GM19043 (cell line): ENCODE measurements around the gene INHBA.

Experiments
- ATAC-seq: cut with Tn5 transposase; IDR thresholded peaks from one replicate; pipeline ENCODE4 v1.9.1; 2021; ENCODE audit warnings: low read depth; ENCODE audit not compliant: unreplicated experiment

INHBA gene

GRCh38 chr7:41702635-41703371, at the start of gene INHBA:
TSS of gene INHBA (minus strand) at chr7:41703090. CDS start at chr7:41700374, 2,716 bp downstream.
- no peak for ATAC-seq

- ATAC-seq: no peak
Measured at GRCh38 chr7:41752615-41753014, 49.7 kb upstream of the INHBA start.

DNA sequence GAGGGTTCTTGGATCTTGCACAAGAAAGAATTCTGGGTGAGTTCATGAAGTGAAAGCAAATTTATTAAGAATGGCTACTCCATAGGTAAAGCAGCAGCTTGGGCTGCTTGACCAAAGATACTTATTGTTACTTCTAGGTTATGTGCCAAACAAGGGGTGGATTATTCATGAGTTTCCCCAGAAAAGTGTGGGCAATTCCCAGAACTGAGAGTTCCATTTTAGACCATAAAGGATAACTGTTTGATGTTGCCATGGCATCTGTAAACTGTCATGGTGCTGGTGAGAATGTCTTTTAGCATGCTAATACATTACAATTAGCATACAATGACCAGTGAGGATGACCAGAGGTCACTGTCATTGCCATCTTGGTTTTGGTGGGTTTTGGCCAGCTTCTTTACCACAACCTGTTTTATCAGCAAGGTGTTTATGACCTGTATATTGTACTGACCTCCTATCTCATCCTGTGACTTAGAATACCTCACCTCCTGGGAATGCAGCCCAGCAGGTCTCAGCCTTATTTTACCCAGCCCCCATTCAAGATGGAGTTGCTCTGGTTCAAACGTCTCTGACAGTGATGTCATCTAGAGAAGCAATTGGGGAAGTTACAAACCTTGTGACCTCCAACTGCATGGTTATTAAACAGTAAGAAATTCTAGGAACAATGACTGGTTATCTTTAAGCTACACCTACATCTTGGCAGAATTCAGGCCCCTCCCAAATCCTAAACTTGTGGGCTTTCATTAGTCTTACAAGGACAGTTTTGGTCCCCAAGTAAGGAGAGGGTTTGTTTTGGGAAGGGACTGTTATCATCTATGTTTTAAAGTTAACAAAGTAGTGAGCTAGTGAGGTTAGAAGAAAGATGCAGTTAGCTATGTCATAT, 48.0 kb upstream of the INHBA start:
- no peak for ATAC-seq

GRCh38 chr7:41747961-41748360, 45.1 kb upstream of the INHBA start:
- no peak for ATAC-seq

DNA sequence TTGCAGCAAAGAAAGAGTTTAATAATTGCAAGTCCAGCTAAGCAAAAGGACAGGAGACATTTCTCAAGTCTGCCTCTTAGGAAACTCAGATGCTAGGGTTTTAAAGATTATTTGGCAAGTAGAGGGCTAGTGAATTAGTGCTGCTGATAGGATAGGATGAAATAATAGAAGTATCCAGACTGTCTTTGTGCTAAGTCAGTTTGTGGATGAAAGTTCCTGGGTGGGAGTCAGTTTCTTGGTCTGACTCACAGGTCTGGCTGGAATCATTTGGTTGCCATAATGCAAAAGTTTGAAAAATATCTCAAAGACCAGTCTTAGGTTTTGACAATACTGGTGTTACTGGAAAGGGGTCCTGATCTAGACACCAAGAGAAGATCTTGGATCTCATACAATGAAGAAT, 42.6 kb upstream of the INHBA start:
- no peak for ATAC-seq

GRCh38 chr7:41744161-41744560, 41.3 kb upstream of the INHBA start:
- no peak for ATAC-seq

GRCh38 chr7:41742401-41743020, 39.6 kb upstream of the INHBA start:
- no peak for ATAC-seq

GRCh38 chr7:41738806-41739205, 35.9 kb upstream of the INHBA start:
- no peak for ATAC-seq

DNA sequence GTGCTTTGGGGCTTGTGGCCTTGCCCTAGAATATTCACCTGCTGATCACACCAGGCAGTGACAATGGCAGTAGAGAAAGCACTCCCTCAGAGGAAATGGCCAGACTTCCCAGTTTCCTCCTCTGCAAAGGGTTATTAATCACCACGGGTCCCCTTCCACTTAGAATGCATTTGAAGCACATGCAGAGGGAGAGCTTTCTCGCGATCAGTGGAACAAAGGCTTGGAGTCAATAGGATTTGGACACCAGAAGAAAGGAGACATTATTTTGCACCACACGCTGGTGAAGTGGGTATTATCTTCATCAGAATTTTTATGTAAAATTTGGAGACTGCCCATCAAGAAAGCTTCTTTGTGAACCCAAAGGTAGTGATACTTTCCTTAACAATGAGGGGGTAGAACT, 35.4 kb upstream of the INHBA start:
- ATAC-seq: no peak

DNA sequence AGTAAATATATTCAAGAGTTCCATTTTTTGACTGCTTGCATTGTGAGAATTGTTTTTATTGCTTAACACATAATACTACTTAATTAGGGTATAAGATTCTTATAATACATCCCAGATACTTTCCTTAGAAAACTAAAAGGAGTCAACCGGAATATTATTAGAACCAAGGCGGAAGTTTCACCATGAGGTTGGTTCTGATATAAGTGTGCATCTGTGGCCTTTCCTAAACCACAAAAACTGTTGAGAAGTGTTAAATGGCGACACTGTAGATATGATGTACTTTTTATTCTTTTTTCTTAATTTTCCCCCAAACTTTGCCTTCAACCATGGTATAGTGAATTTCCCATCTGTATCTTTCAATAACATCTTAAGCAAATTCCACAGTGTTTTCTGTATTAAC, 32.3 kb upstream of the INHBA start:
- no peak for ATAC-seq

DNA sequence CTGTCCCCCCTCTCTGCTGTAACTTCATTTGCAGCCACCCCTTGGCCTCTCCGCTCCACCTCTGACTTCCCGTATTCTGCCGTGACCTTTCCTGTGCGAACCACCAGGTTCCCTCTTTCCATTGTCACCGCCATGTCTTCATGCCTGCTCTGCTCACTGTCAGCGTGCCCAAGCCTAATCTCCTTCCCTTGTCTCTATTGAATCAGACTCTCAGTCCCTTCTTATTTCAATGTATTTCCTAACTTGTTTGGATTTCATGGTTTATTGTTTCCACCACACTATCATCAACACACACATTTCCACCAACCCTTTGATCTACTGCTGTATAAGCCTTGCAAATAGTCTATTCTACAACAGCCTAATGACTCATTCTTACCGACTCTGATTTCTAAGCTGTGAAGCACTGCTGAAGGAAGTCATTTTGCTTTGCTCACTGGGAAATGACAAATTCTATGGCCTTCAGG, 30.0 kb upstream of the INHBA start:
- ATAC-seq: no peak

GRCh38 chr7:41732436-41732785, 29.5 kb upstream of the INHBA start:
- no peak for ATAC-seq

- ATAC-seq: peak; percentile 97
Measured at GRCh38 chr7:41731493-41732435, 28.9 kb upstream of the INHBA start.

DNA sequence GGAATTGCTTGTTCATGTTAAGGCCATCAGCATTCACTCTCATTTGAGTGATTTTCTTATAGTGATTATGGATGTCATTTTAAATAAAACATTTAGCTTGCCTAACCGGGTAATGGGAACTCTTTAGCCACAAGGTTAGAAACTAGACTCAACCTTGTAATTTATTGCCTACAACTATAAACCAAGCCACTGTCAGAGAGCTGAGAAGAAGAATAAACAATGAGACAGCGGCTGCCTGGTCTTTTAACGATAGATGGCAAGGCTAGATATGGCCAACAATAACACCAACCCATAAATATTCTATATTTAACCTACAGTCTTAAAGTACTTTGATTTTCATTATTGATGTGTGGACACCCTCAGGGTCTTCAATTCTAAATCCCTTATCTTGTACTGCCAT, 27.8 kb upstream of the INHBA start:
- no peak for ATAC-seq

GRCh38 chr7:41730161-41730560, 27.3 kb upstream of the INHBA start:
- no peak for ATAC-seq

GRCh38 chr7:41729059-41729458, 26.2 kb upstream of the INHBA start:
- ATAC-seq: no peak

GRCh38 chr7:41725013-41725412, 22.1 kb upstream of the INHBA start:
- ATAC-seq: no peak

GRCh38 chr7:41720886-41721285, 18.0 kb upstream of the INHBA start:
- ATAC-seq: no peak

DNA sequence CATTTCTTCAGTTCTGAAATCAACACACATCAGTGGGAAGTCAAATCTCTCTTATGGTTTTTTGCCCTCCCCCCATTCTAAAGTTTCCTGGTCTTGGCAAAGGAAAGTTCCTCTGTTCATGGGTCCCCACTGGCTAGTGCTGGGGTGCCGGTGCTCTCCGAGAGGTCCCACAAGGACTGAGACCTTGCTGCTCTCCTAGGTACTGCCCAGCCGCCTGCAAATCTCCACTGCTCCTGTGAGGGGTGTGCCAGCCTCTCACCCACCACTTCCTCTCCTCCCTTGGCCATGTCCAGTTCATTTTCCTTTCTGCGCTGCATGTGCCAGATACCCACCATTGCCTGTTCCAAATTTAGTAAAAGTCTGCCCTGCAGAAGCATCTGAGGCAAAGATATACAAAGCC, 17.2 kb upstream of the INHBA start:
- no peak for ATAC-seq

GRCh38 chr7:41716691-41717090, 13.8 kb upstream of the INHBA start:
- ATAC-seq: no peak
